Stimulated activated CD4-positive, alpha-beta T cell treated with anti-CD3 and anti-CD28 coated beads, Interleukin-15, amount 100 ng/mL, for 24 hours (primary cell): ENCODE results near the gene VAV3.
"Not testable (repeated sequence)": the region's sequence is repeated elsewhere in the genome, so short reads cannot be mapped to it uniquely, and the experiment has no call there.

Experiments
- DNase-seq: peaks from one replicate; pipeline ENCODE4 v3.0.0-alpha.2; 2020

Gene VAV3

GRCh38 chr1:107707111-107707510 is 257.9 kb downstream of the VAV3 start:
- DNase-seq: no peak

DNA sequence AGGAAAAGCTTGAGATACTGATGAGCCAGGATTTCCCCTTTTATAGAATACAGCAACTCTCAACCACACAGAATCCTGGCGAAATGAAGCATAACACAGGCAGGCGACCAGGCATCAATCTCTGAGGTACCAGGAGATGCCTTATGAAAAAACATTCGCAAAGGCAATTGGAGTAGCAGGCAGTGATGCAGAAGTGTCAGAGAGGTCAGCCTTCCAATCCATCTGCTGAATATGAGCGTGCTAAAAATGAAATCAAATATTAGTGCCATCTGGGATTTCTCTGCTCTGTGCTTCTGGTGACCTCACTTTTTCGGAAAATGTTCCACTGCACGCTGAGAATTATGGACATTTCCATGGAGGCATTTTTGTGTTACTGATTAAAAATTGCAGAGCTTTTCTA is 258.8 kb downstream of the VAV3 start:
- DNase-seq: no peak

GRCh38 chr1:107704911-107705310 is 260.1 kb downstream of the VAV3 start:
- no peak for DNase-seq

- DNase-seq: no peak
Measured at GRCh38 chr1:107702946-107703571, 261.9 kb downstream of the VAV3 start.

- not testable (repeated sequence) for DNase-seq
Measured at GRCh38 chr1:107700651-107701050, 264.3 kb downstream of the VAV3 start.

DNA sequence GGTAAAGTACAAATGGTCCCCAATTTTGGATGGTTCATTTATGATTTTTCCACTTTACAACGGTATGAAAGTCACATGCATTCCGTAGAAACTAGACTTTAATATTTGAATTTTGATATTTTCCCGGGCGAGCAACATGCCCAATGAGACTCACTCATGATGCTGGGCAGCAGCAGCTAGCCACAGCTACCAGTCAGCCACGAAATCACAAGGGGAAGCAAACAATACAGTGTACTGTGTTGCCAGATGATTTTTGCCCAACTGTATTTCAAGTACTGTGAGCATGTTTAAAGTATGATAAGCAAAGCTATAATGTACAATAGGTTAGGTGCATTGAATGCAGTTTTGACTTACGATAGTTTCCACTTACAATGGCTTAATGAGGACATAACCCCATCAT is 266.8 kb downstream of the VAV3 start:
- DNase-seq: no peak

DNA sequence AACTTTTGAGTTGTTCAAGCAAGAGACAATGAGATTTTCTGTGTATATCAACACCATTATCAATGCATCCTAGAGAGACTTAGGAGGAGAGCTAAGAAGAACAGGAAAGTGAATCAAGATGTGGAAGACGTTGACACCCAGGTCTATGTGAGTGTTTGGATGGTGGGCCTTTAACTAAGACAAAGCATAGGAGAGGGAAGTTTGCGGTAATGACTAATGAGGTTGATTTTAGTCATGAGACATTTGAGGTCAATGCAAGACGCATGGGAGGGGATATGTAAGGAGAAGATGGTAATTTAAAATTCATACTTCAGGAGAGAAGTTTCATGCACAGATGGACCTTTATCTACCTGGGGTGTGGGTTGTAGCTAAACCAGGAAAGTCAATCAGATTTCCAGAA is 269.6 kb downstream of the VAV3 start:
- no peak for DNase-seq

DNA sequence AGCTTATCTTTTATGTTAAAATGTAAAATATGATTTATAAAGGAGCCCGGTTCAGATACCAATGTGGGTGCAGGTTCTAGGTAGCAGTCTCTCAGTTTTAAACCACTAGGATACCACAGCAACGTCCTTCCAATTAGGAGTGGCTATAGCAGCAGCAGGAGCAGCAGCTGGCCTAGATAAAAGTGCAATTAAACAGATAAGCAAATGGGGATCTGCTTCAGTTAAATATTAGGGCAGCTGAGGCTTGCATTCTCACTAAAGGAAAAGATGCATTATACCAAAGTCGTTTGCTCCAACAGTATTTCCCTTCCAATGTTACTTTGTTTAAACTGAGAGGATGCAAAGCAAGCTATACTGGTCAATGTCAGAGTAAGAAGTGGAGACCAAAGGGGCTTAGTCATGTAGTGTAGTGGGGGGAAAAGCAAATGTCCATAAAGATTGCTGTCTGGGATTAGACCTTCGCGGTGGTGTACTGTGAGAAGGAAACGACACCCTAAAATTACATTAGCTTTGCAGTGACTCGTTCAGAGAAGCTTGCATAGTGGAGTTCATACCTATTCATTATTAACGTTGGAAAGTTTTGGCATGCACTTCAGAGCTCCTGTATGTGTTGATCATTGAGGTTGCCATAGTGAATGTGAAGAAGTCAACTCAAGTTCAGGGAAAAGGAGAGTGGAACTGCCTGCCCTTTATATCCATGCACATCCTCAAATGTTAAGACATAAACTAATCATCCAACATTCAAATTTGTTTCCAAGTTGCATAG is 272.2 kb downstream of the VAV3 start:
- DNase-seq: no peak

- DNase-seq: no peak
Measured at GRCh38 chr1:107691540-107691939, 273.4 kb downstream of the VAV3 start.

GRCh38 chr1:107690491-107690890 is 274.5 kb downstream of the VAV3 start:
- no peak for DNase-seq

DNA sequence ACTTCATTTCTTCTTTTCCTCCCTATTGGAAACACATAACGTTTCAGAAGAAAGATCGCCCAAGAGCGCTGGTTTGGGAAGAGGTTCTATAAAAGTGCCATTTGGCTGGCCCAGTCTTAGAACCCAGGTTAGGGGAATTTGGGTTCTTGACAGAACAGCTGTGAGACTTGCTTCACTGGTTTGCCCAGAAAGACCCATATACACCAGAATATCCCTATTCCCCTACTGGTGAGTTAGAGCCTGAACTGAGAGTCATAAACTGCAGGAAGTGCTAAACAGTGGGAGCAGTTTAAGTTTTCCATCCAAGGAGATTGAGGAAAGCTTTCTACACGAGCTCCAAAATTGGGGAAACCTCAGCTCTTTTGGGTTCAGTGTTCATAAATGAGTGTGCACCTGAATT is 275.2 kb downstream of the VAV3 start:
- no peak for DNase-seq

GRCh38 chr1:107689159-107689558 is 275.8 kb downstream of the VAV3 start:
- no peak for DNase-seq

GRCh38 chr1:107687849-107688753 is 276.9 kb downstream of the VAV3 start:
- DNase-seq: no peak

DNA sequence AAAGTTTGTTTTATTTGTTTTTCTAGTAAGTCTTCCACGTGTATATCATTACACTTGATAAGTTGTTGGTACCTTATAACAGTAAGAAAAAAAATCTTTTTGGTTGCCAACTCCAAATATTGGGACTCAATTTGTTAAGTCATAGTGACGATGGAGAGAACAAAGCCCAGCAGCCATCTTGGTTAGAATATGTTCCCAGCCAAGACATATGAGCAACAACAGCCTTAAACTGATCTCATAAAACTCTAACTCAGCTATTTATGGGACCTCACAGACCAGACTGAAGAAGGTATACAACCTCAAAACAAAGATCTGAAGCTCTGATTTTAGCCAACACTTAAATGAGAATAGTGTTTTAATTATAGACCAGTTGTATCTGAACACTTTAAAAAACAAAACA is 281.3 kb downstream of the VAV3 start:
- no peak for DNase-seq

GRCh38 chr1:107683191-107683657 is 281.8 kb downstream of the VAV3 start:
- no peak for DNase-seq

DNA sequence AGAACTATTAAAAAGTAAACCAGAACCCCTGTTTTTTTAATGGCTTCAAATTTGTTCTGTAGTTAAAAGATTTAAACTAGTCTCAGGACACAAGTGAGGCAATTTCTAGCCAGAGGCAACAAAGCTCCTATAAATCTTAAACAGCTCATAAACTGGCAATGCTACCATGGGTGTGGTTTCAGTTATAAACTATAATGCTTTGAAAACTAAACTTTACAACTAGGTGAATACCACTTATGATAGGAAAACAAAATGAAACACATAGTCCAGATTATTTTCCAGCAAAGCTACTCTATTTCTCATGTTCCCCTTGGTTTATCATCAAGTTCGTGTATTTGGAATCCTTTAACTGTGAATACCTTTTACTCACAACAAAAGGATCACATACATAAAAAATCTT is 282.5 kb downstream of the VAV3 start:
- DNase-seq: no peak

- DNase-seq: no peak
Measured at GRCh38 chr1:107681001-107681479, 283.9 kb downstream of the VAV3 start.

DNA sequence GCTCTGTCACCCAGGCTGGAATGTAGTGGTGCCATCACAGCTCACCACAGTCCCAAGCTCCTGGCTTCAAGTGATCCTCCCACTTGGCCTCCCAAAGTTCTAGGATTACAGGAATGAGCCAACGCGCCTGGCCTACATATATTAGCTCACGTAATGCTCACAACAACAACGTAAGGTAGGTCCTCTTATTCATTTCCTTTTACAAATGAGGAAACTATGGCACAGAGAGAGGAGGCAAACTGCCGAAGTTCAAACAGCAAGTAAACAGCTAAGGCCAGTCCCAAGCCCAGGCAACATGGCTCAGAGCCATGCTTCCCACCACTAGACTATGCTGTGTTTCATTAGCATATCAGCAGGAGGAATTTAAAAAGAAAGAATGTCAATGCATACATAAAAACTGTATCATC is 284.4 kb downstream of the VAV3 start:
- no peak for DNase-seq

GRCh38 chr1:107679411-107679953 is 285.5 kb downstream of the VAV3 start:
- DNase-seq: no peak

GRCh38 chr1:107678993-107679392 is 286.0 kb downstream of the VAV3 start:
- DNase-seq: no peak

GRCh38 chr1:107677697-107678096 is 287.3 kb downstream of the VAV3 start:
- no peak for DNase-seq

DNA sequence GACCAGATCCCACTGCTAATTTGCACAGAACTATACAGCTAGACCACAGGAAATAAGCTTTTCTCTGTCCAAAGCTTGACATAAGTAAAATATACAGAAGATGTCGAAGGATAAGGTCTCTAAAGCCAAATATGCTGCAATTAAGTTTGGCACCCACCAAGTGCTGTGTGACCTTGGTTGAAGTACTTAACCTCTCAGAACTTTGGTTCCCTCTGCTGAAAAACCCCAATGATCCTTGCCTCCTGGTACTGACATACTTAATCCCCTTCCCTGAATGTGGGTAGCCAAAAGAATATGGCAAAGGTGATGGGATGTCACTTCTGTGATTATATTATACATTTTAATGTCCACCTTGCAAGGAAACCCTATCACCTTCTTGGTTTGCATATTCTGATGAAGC is 290.5 kb downstream of the VAV3 start:
- no peak for DNase-seq

- DNase-seq: no peak
Measured at GRCh38 chr1:107673006-107673405, 292.0 kb downstream of the VAV3 start.
